ENCODE data around the gene NR2E3.
"Not testable (repeated sequence)": the region's sequence is repeated elsewhere in the genome, so short reads cannot be mapped to it uniquely, and the experiment has no call there.

The NR2E3 gene

DNA sequence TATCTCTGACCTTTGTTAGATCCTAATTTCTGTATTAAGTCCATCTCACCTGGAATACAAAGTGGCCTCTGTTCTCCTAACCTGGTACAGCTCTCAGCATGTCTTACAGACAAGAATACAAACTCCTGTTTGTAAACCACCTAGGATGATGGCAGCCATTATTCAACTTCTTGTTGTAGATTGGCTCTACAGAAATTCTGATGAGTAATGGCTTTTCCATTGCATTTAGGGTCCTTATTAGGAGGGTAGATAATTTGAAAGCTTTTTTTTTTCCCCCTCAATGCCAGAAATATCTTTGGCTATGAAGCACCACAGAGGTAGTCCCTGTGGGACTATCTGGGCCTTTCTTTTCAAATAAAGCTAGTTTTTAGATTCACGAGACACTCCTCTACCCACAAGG, 9.8 kb downstream of the NR2E3 start:
- FAIRE-seq = no peak

DNA sequence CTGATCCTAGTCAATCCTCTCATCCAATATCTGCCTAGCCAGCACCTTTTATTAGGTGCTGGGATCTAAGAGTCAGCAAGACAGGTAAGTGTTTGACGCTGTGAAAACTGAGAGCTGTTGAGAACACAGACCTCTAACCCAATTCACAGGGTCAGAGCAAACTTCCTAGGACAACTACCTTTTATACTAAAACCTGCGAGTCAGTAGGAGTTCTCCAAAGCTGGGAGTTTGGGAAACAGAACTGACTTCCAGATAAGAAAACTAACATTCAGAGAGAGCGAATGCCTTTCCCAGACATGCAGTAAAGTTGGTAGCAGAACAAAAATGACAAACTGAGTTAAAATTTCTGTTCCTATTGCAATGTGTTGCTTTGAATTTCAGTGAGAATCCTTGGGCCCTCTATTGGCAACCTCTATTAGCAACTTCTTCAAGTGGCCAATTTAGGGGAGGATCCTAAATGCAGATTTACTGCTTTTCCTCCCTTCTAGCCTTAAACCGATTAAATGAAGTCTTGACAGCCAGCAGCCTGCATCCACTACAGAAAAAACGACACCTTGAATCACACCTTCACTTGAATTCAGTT, 11.3 kb downstream of the NR2E3 start:
- FAIRE-seq = no peak

DNA sequence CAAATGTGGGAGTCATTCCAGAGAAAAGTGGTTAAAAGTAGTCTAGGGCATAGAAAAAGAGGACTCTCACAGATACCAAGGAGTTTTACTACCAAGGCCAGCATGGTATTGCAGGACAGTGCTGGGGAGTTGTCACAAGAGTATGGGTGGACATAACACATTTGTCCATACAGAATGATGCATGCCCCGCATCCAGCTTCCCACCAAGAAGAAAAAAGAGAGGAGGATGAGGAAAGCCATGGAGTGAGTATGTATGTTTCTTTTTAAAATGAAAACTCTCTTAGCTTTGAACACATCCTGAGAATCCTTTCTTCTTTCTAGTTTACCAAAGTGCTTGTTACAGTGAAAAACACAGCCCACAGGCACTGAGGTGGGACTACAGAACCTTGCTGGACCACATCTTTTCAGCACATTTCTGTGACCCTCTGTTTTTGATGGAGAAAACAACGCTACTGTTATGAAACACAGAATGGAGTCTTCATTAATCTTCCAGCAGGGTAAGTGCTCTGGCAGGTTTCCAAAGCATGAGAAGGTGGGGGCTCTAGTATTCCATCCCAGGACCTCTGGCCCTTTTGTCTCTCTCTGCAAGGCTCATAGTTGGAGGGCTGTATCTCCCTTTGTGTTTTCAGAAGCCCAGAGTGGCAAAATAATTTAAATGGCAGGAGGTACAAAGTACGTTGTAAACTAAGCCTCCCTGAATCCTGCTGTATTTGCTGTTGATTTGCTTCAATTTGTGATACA, 12.7 kb downstream of the NR2E3 start:
- no peak for FAIRE-seq

DNA sequence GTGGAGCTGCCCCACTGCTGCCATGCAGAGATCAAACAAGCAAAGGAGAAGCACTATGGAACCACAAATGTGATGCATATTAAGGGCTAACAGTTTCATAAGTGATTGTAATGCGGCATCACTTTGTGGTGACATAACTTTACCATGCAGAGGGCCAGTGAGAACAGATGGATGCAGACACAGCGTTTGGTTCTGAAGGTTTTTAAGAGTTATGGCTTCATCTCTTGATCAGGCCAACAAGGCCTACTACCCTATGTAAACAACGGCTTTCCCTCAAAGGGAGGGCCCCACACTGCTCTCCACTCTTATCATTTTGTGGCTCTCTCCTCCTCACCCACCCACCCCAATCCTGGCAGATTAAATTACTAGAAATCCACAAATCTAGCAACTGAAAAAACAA, 13.4 kb downstream of the NR2E3 start:
- no peak for FAIRE-seq

DNA sequence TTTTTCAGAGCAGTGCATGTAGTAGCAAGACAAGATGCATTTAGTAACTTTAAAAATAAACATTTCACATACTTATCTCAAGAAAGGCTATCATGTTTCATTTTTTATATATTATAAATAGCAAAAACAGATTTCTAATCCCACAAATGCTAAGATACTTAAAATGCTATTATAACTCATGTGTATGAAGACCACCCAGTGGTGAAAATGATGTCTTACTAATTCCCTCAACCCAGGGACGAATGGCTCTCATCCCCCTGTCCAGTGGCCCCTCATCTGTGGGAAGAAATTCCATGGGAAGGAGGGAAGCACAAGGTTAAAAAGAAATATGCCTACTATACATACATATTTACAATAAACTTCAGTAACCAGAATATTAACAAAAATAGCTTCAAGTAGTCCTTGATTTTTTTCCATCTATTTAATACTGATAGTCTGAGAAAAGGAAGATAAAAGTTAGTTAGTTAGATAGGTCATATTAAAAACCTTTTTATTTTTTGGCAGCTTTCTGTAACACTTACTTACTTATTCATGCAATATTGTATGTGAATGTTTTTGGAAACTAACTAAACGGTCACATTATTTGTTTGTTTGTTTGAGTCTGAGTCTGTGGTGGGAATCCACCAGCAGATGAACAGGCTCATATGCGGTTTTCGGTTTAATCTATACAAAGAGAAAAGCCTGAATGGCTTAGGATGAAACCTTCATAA, 14.8 kb downstream of the NR2E3 start:
- no peak for FAIRE-seq

DNA sequence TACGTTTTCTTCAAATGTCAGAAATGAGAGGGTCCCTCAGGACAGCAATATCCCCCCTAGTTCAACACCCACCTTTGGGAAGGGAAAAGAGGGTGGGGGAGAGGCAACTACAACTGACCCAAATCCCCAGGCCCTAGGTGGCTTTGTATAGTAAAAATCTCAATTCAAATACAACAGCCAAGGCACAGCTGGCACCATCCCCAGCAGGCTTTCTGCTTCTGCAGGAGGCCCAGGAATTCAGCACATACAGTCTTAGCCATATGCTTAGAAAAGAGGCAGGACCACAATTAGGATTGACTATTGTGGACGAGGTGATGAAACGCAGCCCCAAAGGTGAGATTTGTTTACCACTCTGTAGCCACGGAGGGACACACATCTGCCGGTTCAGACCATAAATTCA, 15.8 kb downstream of the NR2E3 start:
- FAIRE-seq = no peak

DNA sequence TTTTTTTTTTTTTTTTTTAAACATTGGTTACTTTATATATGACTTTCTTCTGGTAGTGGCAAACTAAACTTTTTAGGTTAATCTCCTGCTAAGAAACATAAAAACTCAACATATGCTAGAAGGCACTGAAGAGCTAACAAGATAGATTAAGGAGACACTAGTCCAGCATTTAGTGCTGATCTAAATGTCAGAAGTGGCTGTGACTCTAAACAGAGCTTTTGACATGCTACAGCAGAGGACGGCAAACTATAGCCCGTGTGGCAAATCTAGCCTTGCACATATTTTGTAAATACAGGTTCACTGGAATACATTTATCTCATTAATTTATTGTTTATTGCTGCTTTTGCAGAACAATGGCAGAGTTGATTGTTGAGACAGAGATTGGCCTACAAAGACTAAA, 20.6 kb downstream of the NR2E3 start:
- no peak for FAIRE-seq

DNA sequence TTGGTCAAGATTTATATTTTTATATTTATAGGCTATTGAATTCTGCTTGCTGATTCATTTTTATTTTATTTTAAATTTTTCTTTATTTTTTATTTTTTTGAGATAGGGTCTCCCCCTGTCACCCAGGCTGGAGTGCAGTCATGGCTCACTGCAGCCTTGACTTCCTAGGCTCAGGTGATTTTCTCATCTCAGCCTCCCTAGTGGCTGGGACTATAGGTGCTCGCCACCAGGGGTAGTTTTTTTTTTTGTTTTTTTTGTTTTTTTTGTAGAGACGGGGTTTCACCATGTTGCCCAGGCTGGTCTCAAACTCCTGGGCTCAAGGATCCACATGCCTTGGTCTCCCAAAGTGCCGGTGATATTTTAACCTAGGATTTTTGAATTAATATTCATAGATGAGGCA, 31.2 kb downstream of the NR2E3 start:
- FAIRE-seq = no peak

DNA sequence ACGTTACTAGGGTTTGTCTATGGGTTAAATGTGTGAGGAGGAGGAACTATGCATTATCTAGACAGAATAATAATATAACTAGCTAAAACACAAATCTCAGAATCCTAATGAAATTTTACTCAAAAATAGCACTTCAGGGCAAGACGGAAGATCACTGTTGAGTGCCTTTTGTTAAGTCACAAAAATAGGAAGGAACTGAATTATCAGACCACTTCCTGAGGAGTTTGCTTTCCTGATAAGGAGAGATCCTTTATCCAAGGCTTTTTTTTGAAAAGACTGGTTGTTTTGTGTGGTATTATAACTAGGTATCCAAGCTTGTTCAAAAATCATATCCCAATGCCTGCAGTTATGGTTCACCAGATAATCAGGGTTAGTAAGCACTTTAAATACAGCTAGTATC, 34.6 kb downstream of the NR2E3 start:
- FAIRE-seq = no peak

DNA sequence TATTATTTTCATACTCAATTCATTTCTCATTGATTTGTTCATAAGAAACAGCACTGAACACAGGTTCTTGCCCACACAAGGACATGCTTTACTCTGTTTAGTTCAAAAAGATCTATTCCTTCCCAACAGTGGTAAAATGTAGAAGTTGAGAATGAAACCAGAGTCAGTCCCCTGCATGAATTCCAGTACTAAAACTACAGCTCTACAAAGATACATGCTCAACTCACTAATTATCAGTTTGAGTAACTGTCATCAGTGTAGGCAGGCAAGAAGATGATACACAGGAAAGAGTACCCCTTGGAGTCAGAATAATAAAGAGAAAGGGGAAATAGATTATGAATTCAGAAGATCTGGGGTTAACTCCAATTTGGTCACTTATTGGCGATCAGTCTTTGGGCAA, 43.2 kb downstream of the NR2E3 start:
- no peak for FAIRE-seq

DNA sequence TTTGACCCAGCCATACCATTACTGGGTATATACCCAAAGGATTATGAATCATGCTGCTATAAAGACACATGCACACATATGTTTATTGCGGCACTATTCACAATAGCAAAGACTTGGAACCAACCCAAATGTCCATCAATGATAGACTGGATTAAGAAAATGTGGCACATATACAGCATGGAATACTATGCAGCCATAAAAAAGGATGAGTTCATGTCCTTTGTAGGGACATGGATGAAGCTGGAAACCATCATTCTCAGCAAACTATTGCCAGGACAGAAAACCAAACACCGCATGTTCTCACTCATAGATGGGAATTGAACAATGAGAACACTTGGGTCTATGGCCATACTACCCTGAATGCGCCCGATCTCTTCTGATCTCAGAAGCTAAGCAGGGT, 47.9 kb downstream of the NR2E3 start:
- FAIRE-seq = not testable (repeated sequence)

Measured in TTC549 (cell line).